Measurements from ENCODE around the gene BTG1.

The BTG1 gene

GRCh38 chr12:92122941-92123779, 22.5 kb downstream of the BTG1 start:
- no peak overlapping the region for H3K27ac Mint-ChIP-seq
- H3K36me3 Mint-ChIP-seq (ENCODE audit: low read depth) = peaks cover 65% of the 10 kb centered on the region
- H3K4me1 Mint-ChIP-seq = no peaks in the 10 kb centered on the region
- H3K9me3 Mint-ChIP-seq = peaks cover 37% of the 10 kb centered on the region
- no peaks in the 10 kb centered on the region for H3K27me3 Mint-ChIP-seq (ENCODE audit: low read depth)
- TF ChIP-seq CTCF (IDR thresholded peaks at IDR 0.05; ENCODE audit: unreplicated experiment in 3 of 3) = no peak
- no peak overlapping the region for H3K4me3 Mint-ChIP-seq

DNA sequence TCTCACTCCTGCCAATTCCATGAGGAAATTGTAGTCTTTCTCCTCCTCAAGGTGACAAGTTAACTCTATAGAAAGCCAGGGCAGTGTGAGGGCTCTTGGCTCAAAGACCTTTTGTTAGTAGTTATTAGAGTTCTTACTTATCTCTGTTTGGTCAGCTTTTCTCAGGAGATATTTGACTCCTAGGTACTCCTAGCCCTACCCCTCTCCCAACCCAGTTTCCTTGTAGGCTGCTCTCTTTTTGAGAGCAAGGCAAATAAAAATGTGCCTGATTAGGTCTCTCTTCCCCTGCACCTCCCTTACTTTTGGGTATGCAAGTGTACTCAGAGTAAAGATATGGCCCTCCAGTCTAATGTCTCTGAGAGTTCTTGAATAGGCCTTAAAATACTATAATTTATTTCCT, 23.8 kb downstream of the BTG1 start:
- H3K4me3 Mint-ChIP-seq = no peak overlapping the region
- peaks cover 35% of the 10 kb centered on the region for H3K9me3 Mint-ChIP-seq
- H3K27ac Mint-ChIP-seq = no peak overlapping the region
- no peaks in the 10 kb centered on the region for H3K27me3 Mint-ChIP-seq (ENCODE audit: low read depth)
- H3K4me1 Mint-ChIP-seq = no peaks in the 10 kb centered on the region
- TF ChIP-seq CTCF (IDR thresholded peaks at IDR 0.05; ENCODE audit: unreplicated experiment in 3 of 3) = no peak
- H3K36me3 Mint-ChIP-seq (ENCODE audit: low read depth) = peaks cover 58% of the 10 kb centered on the region

GRCh38 chr12:92118826-92119536, 26.7 kb downstream of the BTG1 start:
- no peak for TF ChIP-seq CTCF (IDR thresholded peaks at IDR 0.05; ENCODE audit: unreplicated experiment in 3 of 3)
- peaks cover 34% of the 10 kb centered on the region for H3K9me3 Mint-ChIP-seq
- H3K4me1 Mint-ChIP-seq = no peaks in the 10 kb centered on the region
- no peak overlapping the region for H3K4me3 Mint-ChIP-seq
- H3K36me3 Mint-ChIP-seq (ENCODE audit: low read depth) = peaks cover 40% of the 10 kb centered on the region
- H3K27me3 Mint-ChIP-seq (ENCODE audit: low read depth) = no peaks in the 10 kb centered on the region
- H3K27ac Mint-ChIP-seq = no peak overlapping the region

GRCh38 chr12:92114834-92115233, 30.8 kb downstream of the BTG1 start:
- Mint-ChIP-seq H3K9me3 (peaks cover 7% of the 10 kb centered on the region), H3K4me3 (no peak overlapping the region), H3K27me3 (ENCODE audit: low read depth) (no peaks in the 10 kb centered on the region), H3K4me1 (no peaks in the 10 kb centered on the region), H3K27ac (no peak overlapping the region), H3K36me3 (ENCODE audit: low read depth) (peaks cover 13% of the 10 kb centered on the region)
- TF ChIP-seq CTCF (IDR thresholded peaks at IDR 0.05; ENCODE audit: unreplicated experiment in 3 of 3) = no peak

- H3K27ac Mint-ChIP-seq = no peak overlapping the region
- H3K4me3 Mint-ChIP-seq = no peak overlapping the region
- H3K27me3 Mint-ChIP-seq (ENCODE audit: low read depth) = no peaks in the 10 kb centered on the region
- no peaks in the 10 kb centered on the region for H3K9me3 Mint-ChIP-seq
- TF ChIP-seq CTCF (IDR thresholded peaks at IDR 0.05; ENCODE audit: unreplicated experiment in 3 of 3) = no peak
- no peaks in the 10 kb centered on the region for H3K36me3 Mint-ChIP-seq (ENCODE audit: low read depth)
- peaks cover 29% of the 10 kb centered on the region for H3K4me1 Mint-ChIP-seq
Measured at GRCh38 chr12:92111256-92111655, 34.4 kb downstream of the BTG1 start.
